Tibial nerve (tissue), 4 donors: ENCODE measurements around the gene LAMC3. TPM values are rescaled to one million over a fixed set of nuclear protein-coding genes. Genes with fewer than 3 reads are reported as not detected.

Source experiments
- DNase-seq, 2 donors: peaks; one replicate each; pipeline ENCODE4 v3.0.0-alpha.2; 2019; ENCODE audit warnings: low spot score in 2 of 2
- H3K27ac ChIP-seq, 4 donors: fragments of 200-600 bp; sonication (generic) in 3 of 4; one replicate each; pipeline ENCODE4 v1.5.1; 2017 to 2019; ENCODE audit warnings: mild to moderate bottlenecking in 1 of 4
- H3K27me3 ChIP-seq, 2 donors: fragments of 200-600 bp; sonication (generic) in 1 of 2; one replicate each; pipeline versions ENCODE4 v1.5.1 to v1.6.0; 2017 to 2019
- H3K36me3 ChIP-seq, 3 donors: fragments of 200-600 bp; sonication (generic); one replicate each; pipeline ENCODE4 v1.5.1; 2018 to 2019
- H3K4me1 ChIP-seq, 4 donors: fragments of 200-600 bp; sonication (generic) in 3 of 4; one replicate each; pipeline ENCODE4 v1.5.1; 2017 to 2019
- H3K4me3 ChIP-seq, 4 donors: fragments of 200-600 bp; sonication (generic) in 3 of 4; one replicate each; pipeline ENCODE4 v1.5.1; 2017 to 2019; ENCODE audit warnings: mild to moderate bottlenecking in 1 of 4, moderate library complexity in 1 of 4
- H3K9me3 ChIP-seq, 4 donors: fragments of 200-600 bp; sonication (generic) in 3 of 4; one replicate each; pipeline ENCODE4 v1.5.1; 2017 to 2019
- EP300 ChIP-seq, 2 donors: sonication (generic); formaldehyde crosslinking; IDR thresholded peaks; one replicate each; pipeline ENCODE4 v1.6.1; 2017; ENCODE audit warnings: antibody characterized with exemption in 2 of 2, mild to moderate bottlenecking in 1 of 2
- POLR2A ChIP-seq, 2 donors: fragments of 450-650 bp; IDR thresholded peaks; one replicate each; pipeline ENCODE4 v1.6.1; 2017; ENCODE audit warnings: antibody characterized with exemption in 2 of 2, mild to moderate bottlenecking in 2 of 2, moderate library complexity in 2 of 2
- WGBS, 2 donors: methylation state at CpG; one replicate each; pipeline ENCODE4 v1.1.5; 2018; 5-methylcytosine and 5-hydroxymethylcytosine counted together
- total RNA-seq, 4 donors: library from RNA; depleted of rRNA; stranded (reverse); fragments of >200 nt; gene quantifications; one replicate each; pipeline ENCODE4 v1.1.0, GENCODE V29; 2016
- TF ChIP-seq, protein P1 (sequence below), 5 experiments: fragments of 200-600 bp in 3 of 5; fragments of 450-650 bp in 2 of 5; sonication (generic) in 3 of 5; IDR thresholded peaks; one replicate each; pipeline ENCODE4 v1.5.1; 2016 to 2019; ENCODE audit warnings: antibody characterized with exemption in 5 of 5, mild to moderate bottlenecking in 3 of 5, moderate library complexity in 2 of 5

LAMC3 gene
- total RNA-seq, 4 donors from 2014 or later = 0.21 to 1.6 TPM; not detected in 2

DNA sequence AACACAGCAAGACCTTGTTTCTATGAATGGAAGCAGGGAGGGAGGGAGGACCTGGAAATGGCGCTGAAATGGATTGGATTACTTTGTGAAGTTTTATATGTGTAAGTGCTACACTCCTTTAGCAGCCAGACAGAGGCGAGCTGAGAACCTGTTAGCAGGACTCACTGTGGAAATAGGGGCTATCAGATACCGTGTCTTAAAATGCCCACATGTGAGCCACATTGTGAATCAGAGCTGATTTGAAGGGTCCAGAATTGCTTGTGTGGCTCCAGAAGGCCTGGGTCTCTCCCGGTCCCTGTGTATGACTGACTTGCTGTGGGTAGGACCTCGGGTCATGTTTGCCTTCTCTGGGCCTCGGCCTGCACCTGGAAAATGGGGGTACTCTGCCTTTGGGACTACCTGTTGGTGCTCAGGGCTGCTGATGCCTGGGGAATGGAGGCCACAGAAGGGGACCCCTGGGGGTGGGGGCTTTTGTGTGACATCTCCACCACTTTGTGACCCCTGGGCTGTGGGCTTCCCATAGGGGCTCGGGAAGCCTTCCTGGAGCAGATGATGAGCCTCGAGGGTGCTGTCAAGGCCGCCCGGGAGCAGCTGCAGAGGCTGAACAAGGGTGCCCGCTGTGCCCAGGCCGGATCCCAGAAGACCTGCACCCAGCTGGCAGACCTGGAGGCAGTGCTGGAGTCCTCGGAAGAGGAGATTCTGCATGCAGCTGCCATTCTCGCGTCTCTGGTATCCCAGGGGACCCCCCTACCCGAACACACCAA is 63.3 kb downstream of the LAMC3 start:
- Histone ChIP-seq H3K27ac (no peak overlapping the region), H3K4me3 (no peak overlapping the region)
- DNase-seq = no peak

DNA sequence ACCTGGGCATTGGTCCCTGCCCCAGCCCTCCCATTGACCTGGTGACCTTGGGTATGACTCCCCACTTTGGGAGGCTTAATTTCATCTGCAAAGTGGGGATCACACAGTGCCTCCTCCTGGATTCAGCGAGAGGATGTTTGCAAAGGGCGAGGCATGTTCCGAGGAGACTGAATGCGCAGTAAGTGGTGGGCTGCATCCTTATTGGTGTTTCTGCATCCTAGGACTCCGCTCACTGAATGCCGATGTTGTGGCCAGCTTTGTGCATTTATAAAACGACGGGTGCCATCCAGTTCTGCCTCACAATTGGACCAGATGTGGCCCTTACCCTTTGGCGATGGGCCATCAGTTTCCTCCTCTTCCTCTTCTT is 63.9 kb downstream of the LAMC3 start:
- DNase-seq = no peak
- Histone ChIP-seq H3K36me3 (no peaks in the 10 kb centered on the region), H3K4me1 (no peaks in the 10 kb centered on the region), H3K27ac (no peak overlapping the region), H3K9me3 (no peaks in the 10 kb centered on the region), H3K27me3 (no peaks in the 10 kb centered on the region), H3K4me3 (no peak overlapping the region)
- TF ChIP-seq EP300 (IDR thresholded peaks at IDR 0.05) = no peak
- TF ChIP-seq POLR2A (IDR thresholded peaks at IDR 0.05) = no peak
- TF ChIP-seq, protein P1, sequence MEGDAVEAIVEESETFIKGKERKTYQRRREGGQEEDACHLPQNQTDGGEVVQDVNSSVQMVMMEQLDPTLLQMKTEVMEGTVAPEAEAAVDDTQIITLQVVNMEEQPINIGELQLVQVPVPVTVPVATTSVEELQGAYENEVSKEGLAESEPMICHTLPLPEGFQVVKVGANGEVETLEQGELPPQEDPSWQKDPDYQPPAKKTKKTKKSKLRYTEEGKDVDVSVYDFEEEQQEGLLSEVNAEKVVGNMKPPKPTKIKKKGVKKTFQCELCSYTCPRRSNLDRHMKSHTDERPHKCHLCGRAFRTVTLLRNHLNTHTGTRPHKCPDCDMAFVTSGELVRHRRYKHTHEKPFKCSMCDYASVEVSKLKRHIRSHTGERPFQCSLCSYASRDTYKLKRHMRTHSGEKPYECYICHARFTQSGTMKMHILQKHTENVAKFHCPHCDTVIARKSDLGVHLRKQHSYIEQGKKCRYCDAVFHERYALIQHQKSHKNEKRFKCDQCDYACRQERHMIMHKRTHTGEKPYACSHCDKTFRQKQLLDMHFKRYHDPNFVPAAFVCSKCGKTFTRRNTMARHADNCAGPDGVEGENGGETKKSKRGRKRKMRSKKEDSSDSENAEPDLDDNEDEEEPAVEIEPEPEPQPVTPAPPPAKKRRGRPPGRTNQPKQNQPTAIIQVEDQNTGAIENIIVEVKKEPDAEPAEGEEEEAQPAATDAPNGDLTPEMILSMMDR (IDR thresholded peaks at IDR 0.05) = no peak
- WGBS, 2 donors = 88 to 90% methylated on average over 9 of the region's 9 CpGs

More for the DNA sequence above, 63.3 kb downstream of the LAMC3 start:
- H3K4me1 ChIP-seq = no peaks in the 10 kb centered on the region
- 76 to 93% methylated on average over 13 to 14 of the region's 16 CpGs for WGBS, 2 donors
- no peaks in the 10 kb centered on the region for H3K27me3 ChIP-seq
- no peaks in the 10 kb centered on the region for H3K36me3 ChIP-seq
- H3K9me3 ChIP-seq = no peaks in the 10 kb centered on the region
- TF ChIP-seq, protein P1 (IDR thresholded peaks at IDR 0.05) = no peak
- no peak for TF ChIP-seq EP300 (IDR thresholded peaks at IDR 0.05)
- TF ChIP-seq POLR2A (IDR thresholded peaks at IDR 0.05) = no peak

DNA sequence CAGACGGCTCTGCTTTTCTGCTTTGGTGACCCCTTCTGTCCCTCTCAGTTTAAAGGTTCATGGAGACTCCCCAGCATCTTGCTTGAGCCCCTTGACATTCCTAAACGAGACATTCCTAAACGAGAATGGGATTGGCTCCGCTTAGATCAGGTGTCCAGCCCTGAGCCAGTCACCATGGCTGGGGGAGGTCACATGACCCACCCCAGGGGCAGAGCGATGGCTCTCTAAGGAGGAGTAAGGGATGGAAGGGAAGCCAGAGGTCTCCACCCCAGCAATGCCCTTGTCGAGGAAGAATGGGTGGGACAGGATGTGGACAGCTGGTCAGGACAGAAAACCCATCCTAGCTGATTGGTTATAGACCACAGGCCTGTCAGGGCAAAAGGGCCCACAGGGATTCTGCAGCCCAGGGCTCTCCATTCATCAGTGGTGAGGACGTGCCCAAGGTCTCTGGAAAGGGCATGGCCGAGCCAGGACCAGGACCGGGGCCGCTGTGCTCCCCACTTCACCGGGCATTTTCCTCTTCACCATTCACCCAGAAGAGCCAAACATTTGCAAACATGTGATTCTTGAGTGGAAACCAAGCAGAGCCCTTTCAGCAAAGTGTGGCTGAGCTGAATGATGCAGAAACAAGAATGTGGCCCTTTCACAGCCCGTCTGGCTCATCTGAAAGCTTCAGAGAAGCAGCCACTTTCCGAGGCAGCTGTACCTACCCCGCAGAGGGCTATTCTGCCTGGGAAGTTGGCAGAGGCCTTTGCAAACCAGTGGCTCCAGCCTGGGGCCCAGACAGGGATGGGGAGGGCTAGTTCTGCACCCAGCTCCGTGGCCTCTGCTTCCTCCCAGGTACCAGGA is 67.6 kb downstream of the LAMC3 start:
- H3K4me3 ChIP-seq = no peak overlapping the region
- no peaks in the 10 kb centered on the region for H3K4me1 ChIP-seq
- no peak overlapping the region for H3K27ac ChIP-seq
- TF ChIP-seq POLR2A (IDR thresholded peaks at IDR 0.05) (no peak), EP300 (IDR thresholded peaks at IDR 0.05) (no peak)
- TF ChIP-seq, protein P1 (IDR thresholded peaks at IDR 0.05) = no peak
- no peaks in the 10 kb centered on the region for H3K9me3 ChIP-seq
- H3K36me3 ChIP-seq = no peaks in the 10 kb centered on the region
- no peaks in the 10 kb centered on the region for H3K27me3 ChIP-seq
- DNase-seq = no peak
- WGBS, 2 donors = 66 to 69% methylated on average over 15 of the region's 15 CpGs

DNA sequence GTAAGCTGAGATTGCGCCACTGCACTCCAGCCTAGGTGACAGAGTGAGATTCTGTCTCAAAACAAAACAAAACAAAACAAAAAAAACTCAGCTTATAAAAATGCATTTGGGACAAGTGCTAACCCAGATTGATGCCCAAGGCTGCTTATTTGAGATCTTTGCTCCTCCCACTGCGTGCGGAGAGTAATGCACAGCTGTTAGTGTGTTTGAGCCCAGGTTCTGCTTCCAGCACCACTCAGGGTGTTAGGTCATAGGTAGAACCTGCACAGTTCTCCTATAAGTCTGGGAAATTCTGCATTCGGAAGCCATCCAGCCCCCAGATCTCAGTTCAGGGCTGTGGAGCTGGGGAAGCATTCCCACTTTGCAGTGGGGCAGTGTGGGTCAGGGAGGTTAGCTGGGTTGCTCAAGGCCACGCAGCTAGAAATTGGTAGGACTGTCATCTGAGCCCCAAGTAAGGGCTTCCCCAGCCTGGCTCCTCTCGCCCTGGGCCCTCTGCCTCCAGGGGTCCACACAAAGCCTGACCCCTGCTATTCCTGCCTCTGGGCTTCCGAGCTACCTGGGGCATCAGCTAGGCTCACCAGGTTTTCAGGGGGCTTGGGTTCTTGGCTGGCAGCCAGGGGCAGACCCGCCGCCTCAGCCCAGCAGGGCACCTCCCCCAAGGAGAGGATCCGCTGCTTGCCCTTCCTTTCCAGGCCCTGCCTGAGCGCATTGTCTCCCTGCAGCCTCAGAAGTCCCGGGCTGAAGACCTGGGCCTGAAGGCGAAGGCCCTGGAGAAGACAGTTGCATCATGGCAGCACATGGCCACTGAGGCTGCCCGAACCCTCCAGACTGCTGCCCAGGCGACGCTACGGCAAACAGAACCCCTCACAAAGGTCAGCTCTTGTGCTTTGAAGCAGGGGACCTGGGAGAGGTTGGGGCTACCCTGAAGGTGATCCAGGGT is 69.7 kb downstream of the LAMC3 start:
- H3K9me3 ChIP-seq = no peaks in the 10 kb centered on the region
- DNase-seq = no peak
- 87% methylated on average over 14 to 16 of the region's 17 CpGs for WGBS, 2 donors

More for the DNA sequence above, 69.7 kb downstream of the LAMC3 start:
- Histone ChIP-seq H3K27me3 (no peaks in the 10 kb centered on the region), H3K36me3 (no peaks in the 10 kb centered on the region), H3K4me1 (no peaks in the 10 kb centered on the region), H3K4me3 (no peak overlapping the region), H3K27ac (no peak overlapping the region)
- TF ChIP-seq POLR2A (IDR thresholded peaks at IDR 0.05) (no peak), EP300 (IDR thresholded peaks at IDR 0.05) (no peak)
- TF ChIP-seq, protein P1 (IDR thresholded peaks at IDR 0.05) = no peak
